ENCODE measurements around the gene ENKD1. TPM values are rescaled to one million over a fixed set of nuclear protein-coding genes. Genes with fewer than 3 reads are reported as not detected.

Gene ENKD1
- 9.6 TPM for total RNA-seq
- long read RNA-seq, transcript ENKD1-201 (7 exons, 1,579 nt) = major isoform, 13 of 19 reads
- long read RNA-seq, partial matches to known transcripts = 0 of 19 reads
- long read RNA-seq, other reads (novel, unspliced or antisense) = 6 of 19 reads

DNA sequence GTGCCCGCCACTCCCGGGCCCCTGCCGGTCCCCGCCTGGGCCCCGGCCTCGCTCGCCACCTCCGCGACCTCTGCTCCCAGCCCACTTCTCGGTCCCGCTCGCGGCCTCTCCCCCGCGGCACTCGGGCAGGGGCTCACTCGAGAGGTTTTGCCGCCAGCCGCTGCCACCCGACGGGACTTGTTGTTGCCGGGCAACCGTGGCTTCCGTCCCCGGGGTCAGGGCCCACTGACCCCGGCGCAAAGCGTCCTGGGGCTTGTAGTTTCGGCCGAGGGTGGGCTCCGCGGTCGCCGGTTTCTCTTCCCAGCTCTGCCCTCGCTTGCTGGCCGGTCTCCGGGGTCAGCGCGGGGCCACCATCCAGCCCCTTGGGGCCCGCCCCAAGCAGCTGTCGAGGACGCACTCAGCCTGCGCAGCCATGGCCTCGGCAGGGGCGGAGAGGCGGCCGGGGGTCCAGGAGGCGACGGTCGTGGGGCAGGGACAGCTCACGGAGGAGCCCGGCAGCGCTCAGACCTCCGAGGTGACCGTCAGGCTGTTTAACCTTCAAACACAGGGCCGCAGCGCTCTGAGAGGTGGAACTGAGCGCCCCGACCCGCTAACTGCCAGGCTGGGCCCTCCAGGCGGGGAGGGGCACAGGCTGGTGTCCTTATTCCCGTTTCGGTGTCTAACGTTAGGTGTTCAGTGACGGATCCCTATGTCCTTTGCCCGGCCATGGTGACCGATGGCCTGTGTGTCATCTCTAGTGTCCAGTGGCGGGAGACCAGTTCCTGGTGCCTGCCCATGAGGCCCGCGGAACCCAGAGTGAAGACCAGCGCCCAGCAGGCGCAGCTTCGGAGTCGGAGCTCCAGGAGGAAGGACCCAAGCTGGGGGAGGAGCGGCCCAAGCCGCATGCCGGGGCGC lies at the start of gene ENKD1, which contains the start of gene C16orf86:
TSS of gene ENKD1 (minus strand) at position 192 of the 894 bp plus-strand sequence. CDS start 308 bp downstream, outside the sequence.
TSS of gene C16orf86 (plus strand) at position 256 of the 894 bp plus-strand sequence. CDS start at position 413, 157 bp downstream.
- intact Hi-C loops (cut with micrococcal nuclease) = no loop called here
- Histone ChIP-seq H3K27ac (replicated peaks) (peak within 1 kb of the TSS; percentile 89), H3K27me3 (ENCODE audit: low read depth) (no peaks in the 10 kb centered on the region), H3K4me3 (peak within 1 kb of the TSS; percentile 78), H3K36me3 (peaks cover 13% of the 10 kb centered on the region), H3K9me3 (replicated peaks) (no peaks in the 10 kb centered on the region), H3K4me1 (peaks cover 32% of the 10 kb centered on the region)
- TF ChIP-seq, protein P1, sequence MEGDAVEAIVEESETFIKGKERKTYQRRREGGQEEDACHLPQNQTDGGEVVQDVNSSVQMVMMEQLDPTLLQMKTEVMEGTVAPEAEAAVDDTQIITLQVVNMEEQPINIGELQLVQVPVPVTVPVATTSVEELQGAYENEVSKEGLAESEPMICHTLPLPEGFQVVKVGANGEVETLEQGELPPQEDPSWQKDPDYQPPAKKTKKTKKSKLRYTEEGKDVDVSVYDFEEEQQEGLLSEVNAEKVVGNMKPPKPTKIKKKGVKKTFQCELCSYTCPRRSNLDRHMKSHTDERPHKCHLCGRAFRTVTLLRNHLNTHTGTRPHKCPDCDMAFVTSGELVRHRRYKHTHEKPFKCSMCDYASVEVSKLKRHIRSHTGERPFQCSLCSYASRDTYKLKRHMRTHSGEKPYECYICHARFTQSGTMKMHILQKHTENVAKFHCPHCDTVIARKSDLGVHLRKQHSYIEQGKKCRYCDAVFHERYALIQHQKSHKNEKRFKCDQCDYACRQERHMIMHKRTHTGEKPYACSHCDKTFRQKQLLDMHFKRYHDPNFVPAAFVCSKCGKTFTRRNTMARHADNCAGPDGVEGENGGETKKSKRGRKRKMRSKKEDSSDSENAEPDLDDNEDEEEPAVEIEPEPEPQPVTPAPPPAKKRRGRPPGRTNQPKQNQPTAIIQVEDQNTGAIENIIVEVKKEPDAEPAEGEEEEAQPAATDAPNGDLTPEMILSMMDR (IDR thresholded peaks at IDR 0.05; ENCODE audit: borderline replicate concordance) = no peak
- DNase-seq = peak; percentile 89

- Histone ChIP-seq H3K4me3 (no peak overlapping the region), H3K27me3 (ENCODE audit: low read depth) (no peaks in the 10 kb centered on the region), H3K9me3 (replicated peaks) (no peaks in the 10 kb centered on the region), H3K27ac (replicated peaks) (no peak overlapping the region), H3K36me3 (no peaks in the 10 kb centered on the region), H3K4me1 (peaks cover 34% of the 10 kb centered on the region)
- intact Hi-C loops (cut with micrococcal nuclease) = no loop called here
- TF ChIP-seq, protein P1 (IDR thresholded peaks at IDR 0.05; ENCODE audit: borderline replicate concordance) = no peak
- no peak for DNase-seq
Observed at GRCh38 chr16:67716097-67716496, 49.5 kb upstream of the ENKD1 start.

GRCh38 chr16:67714522-67714921 lies 48.0 kb upstream of the ENKD1 start:
- TF ChIP-seq, protein P1 (IDR thresholded peaks at IDR 0.05; ENCODE audit: borderline replicate concordance) = no peak
- Histone ChIP-seq H3K4me1 (peaks cover 22% of the 10 kb centered on the region), H3K36me3 (no peaks in the 10 kb centered on the region), H3K9me3 (replicated peaks) (no peaks in the 10 kb centered on the region), H3K4me3 (no peak overlapping the region), H3K27me3 (ENCODE audit: low read depth) (no peaks in the 10 kb centered on the region), H3K27ac (replicated peaks) (no peak overlapping the region)
- no peak for DNase-seq
- intact Hi-C loops (cut with micrococcal nuclease) = no loop called here

- Histone ChIP-seq H3K27me3 (ENCODE audit: low read depth) (no peaks in the 10 kb centered on the region), H3K27ac (replicated peaks) (no peak overlapping the region), H3K4me1 (peaks cover 15% of the 10 kb centered on the region), H3K9me3 (replicated peaks) (no peaks in the 10 kb centered on the region), H3K4me3 (no peak overlapping the region), H3K36me3 (no peaks in the 10 kb centered on the region)
- no peak for DNase-seq
- TF ChIP-seq, protein P1 (IDR thresholded peaks at IDR 0.05; ENCODE audit: borderline replicate concordance) = no peak
- intact Hi-C loops (cut with micrococcal nuclease) = no loop called here
Observed at GRCh38 chr16:67713647-67714273, 47.2 kb upstream of the ENKD1 start.

- TF ChIP-seq, protein P1 (IDR thresholded peaks at IDR 0.05; ENCODE audit: borderline replicate concordance) = no peak
- Histone ChIP-seq H3K4me1 (no peaks in the 10 kb centered on the region), H3K27me3 (ENCODE audit: low read depth) (no peaks in the 10 kb centered on the region), H3K27ac (replicated peaks) (no peak overlapping the region), H3K9me3 (replicated peaks) (no peaks in the 10 kb centered on the region), H3K36me3 (no peaks in the 10 kb centered on the region), H3K4me3 (no peak overlapping the region)
- DNase-seq = no peak
- intact Hi-C loops (cut with micrococcal nuclease) = no loop called here
Observed at GRCh38 chr16:67710607-67711006, 44.1 kb upstream of the ENKD1 start.

All from left ventricle myocardium inferior (tissue), 1 donor.